Kidney (tissue), 14 donors: ENCODE measurements around the gene NRXN2. TPM values are rescaled to one million over a fixed set of nuclear protein-coding genes. Genes with fewer than 3 reads are reported as not detected.

Source experiments
- DNase-seq, 5 donors: peaks; one replicate each; pipeline ENCODE4 v3.0.0-alpha.2; 2013 to 2020
- FAIRE-seq: peaks from 2 replicates; lab custom pipeline; 2012; peaks lifted over from hg19 to GRCh38; lab: Jason Lieb, UNC
- H3K27ac ChIP-seq, 2 donors: one replicate each; pipeline ENCODE4 v1.7.0; 2013; ENCODE audit warnings: low read depth in 2 of 2, low read length in 2 of 2, inconsistent platforms in 1 of 2
- H3K27me3 ChIP-seq: one replicate; pipeline ENCODE4 v1.7.1; 2013; ENCODE audit warnings: low read length, inconsistent platforms; ENCODE audit not compliant: control insufficient read depth, insufficient read depth
- H3K36me3 ChIP-seq, 3 donors: one replicate each; pipeline versions ENCODE4 v1.7.0 to v1.7.1; 2013; ENCODE audit warnings: low read length in 3 of 3, control low read depth in 1 of 3, inconsistent platforms in 1 of 3; ENCODE audit not compliant: insufficient read depth in 3 of 3, control insufficient read depth in 2 of 3
- H3K4me1 ChIP-seq, 3 donors: one replicate each; pipeline versions ENCODE4 v1.7.0 to v1.7.1; 2013; ENCODE audit warnings: low read length in 3 of 3, inconsistent platforms in 1 of 3, low read depth in 1 of 3; ENCODE audit not compliant: control insufficient read depth in 2 of 3, insufficient read depth in 2 of 3
- H3K4me3 ChIP-seq, 3 donors: one replicate each; pipeline versions ENCODE4 v1.7.0 to v1.8.1; 2013; ENCODE audit warnings: low read length in 3 of 3, control low read depth in 1 of 3, inconsistent platforms in 1 of 3
- H3K9ac ChIP-seq, 3 donors: one replicate each; pipeline versions ENCODE4 v1.7.0 to v1.7.1; 2013; ENCODE audit warnings: low read length in 3 of 3, control low read depth in 1 of 3, inconsistent platforms in 1 of 3
- H3K9me3 ChIP-seq, 3 donors: one replicate each; pipeline versions ENCODE4 v1.7.0 to v1.7.1; 2013; ENCODE audit warnings: low read length in 3 of 3, control low read depth in 1 of 3, inconsistent platforms in 1 of 3; ENCODE audit not compliant: control insufficient read depth in 2 of 3, insufficient read depth in 1 of 3
- CTCF ChIP-seq: IDR thresholded peaks from 3 replicates; pipeline ENCODE4 v1.5.1; 2012; ENCODE audit warnings: mild to moderate bottlenecking, moderate library complexity, borderline replicate concordance; ENCODE audit not compliant: insufficient read depth; ENCODE audit errors: extremely low read depth
- intact Hi-C: fragments of 100-400 bp; cut with DNase I; formaldehyde crosslinking; loops from one replicate; pipeline ENCODE4 v1.11.1; 2022
- polyA plus RNA-seq: library from polyadenylated mRNA; stranded (reverse); fragments of 350-450 nt; fragmentation: Illumina TruSeq; extraction: RNeasy Lipid Tissue Mini Kit (QIAGEN cat#74804); gene quantifications from one replicate; pipeline ENCODE4 v1.2.3, GENCODE V29; 2014; ENCODE audit warnings: low read depth, low replicate concordance; ENCODE audit not compliant: insufficient read depth
- total RNA-seq: library from RNA; stranded (reverse); fragmentation: NEBNext Ultra II Directional; extraction: Animal tissue kit (Norgen Biotek cat#: 25700); gene quantifications from one replicate; pipeline ENCODE4 v1.2.1, GENCODE V29; 2021
- donor health status: control.
- donor health status: control.
- donor health status: control.
- donor health status: control.
- donor health status: control.
- donor health status: DM: yes; HTN: yes; CAD: no.
- donor health status: Normal renal cell carcinoma (clear cell type).

NRXN2 gene
- total and polyA plus RNA-seq, 2 donors from 2014 or later: 13.3 to 22.0 TPM

- no peak for FAIRE-seq
- no peaks in the 10 kb centered on the region for H3K27me3 ChIP-seq
- H3K36me3 ChIP-seq: peaks cover 0 to 5% (median 4%) of the 10 kb centered on the region in 3 donors
- H3K4me1 ChIP-seq: peaks cover 4 to 26% (median 25%) of the 10 kb centered on the region in 3 donors
- no peak overlapping the region for H3K9ac ChIP-seq
- no peak for TF ChIP-seq CTCF
- H3K9me3 ChIP-seq: no peaks in the 10 kb centered on the region
- no peak for DNase-seq
- peak overlapping the region; percentile 18 to 87 for H3K27ac ChIP-seq
- peak overlapping the region in 2 of 3 donors; percentile 28 to 57 for H3K4me3 ChIP-seq
- intact Hi-C loops: no loop called here
Measured at GRCh38 chr11:64619196-64619595, 103.8 kb downstream of the NRXN2 start.

GRCh38 chr11:64616817-64617216 lies 106.2 kb downstream of the NRXN2 start:
- no peak overlapping the region for H3K4me3 ChIP-seq
- intact Hi-C loops: no loop called here
- H3K36me3 ChIP-seq: peaks cover 0 to 5% (median 4%) of the 10 kb centered on the region in 3 donors
- H3K27me3 ChIP-seq: no peaks in the 10 kb centered on the region
- H3K9me3 ChIP-seq: no peaks in the 10 kb centered on the region
- no peak for DNase-seq
- FAIRE-seq: no peak
- peaks cover 4 to 27% (median 25%) of the 10 kb centered on the region in 3 donors for H3K4me1 ChIP-seq
- TF ChIP-seq CTCF: no peak
- no peak overlapping the region for H3K9ac ChIP-seq
- no peak overlapping the region for H3K27ac ChIP-seq

GRCh38 chr11:64614917-64615316 lies 108.1 kb downstream of the NRXN2 start:
- no peak for DNase-seq
- peaks cover 0 to 5% (median 4%) of the 10 kb centered on the region in 3 donors for H3K36me3 ChIP-seq
- no peak for FAIRE-seq

More at GRCh38 chr11:64614917-64615316, 108.1 kb downstream of the NRXN2 start:
- no peak overlapping the region for H3K9ac ChIP-seq
- no peak overlapping the region for H3K4me3 ChIP-seq
- intact Hi-C loops: no loop called here
- H3K4me1 ChIP-seq: peaks cover 0 to 14% (median 12%) of the 10 kb centered on the region in 3 donors
- H3K9me3 ChIP-seq: no peaks in the 10 kb centered on the region
- H3K27me3 ChIP-seq: no peaks in the 10 kb centered on the region
- TF ChIP-seq CTCF: no peak
- H3K27ac ChIP-seq: no peak overlapping the region
